GM12801 (cell line): ENCODE data around the gene TNS1.

Experiments used
- TF ChIP-seq, protein P1 (sequence below): IDR thresholded peaks from one replicate; pipeline ENCODE4 v1.5.1; 2011; ENCODE audit warnings: control low read depth; ENCODE audit not compliant: insufficient read length; ENCODE audit errors: extremely low read depth

Gene TNS1

GRCh38 chr2:217848351-217848957 is 154.3 kb downstream of the TNS1 start:
- TF ChIP-seq, protein P1, sequence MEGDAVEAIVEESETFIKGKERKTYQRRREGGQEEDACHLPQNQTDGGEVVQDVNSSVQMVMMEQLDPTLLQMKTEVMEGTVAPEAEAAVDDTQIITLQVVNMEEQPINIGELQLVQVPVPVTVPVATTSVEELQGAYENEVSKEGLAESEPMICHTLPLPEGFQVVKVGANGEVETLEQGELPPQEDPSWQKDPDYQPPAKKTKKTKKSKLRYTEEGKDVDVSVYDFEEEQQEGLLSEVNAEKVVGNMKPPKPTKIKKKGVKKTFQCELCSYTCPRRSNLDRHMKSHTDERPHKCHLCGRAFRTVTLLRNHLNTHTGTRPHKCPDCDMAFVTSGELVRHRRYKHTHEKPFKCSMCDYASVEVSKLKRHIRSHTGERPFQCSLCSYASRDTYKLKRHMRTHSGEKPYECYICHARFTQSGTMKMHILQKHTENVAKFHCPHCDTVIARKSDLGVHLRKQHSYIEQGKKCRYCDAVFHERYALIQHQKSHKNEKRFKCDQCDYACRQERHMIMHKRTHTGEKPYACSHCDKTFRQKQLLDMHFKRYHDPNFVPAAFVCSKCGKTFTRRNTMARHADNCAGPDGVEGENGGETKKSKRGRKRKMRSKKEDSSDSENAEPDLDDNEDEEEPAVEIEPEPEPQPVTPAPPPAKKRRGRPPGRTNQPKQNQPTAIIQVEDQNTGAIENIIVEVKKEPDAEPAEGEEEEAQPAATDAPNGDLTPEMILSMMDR: no peak

DNA sequence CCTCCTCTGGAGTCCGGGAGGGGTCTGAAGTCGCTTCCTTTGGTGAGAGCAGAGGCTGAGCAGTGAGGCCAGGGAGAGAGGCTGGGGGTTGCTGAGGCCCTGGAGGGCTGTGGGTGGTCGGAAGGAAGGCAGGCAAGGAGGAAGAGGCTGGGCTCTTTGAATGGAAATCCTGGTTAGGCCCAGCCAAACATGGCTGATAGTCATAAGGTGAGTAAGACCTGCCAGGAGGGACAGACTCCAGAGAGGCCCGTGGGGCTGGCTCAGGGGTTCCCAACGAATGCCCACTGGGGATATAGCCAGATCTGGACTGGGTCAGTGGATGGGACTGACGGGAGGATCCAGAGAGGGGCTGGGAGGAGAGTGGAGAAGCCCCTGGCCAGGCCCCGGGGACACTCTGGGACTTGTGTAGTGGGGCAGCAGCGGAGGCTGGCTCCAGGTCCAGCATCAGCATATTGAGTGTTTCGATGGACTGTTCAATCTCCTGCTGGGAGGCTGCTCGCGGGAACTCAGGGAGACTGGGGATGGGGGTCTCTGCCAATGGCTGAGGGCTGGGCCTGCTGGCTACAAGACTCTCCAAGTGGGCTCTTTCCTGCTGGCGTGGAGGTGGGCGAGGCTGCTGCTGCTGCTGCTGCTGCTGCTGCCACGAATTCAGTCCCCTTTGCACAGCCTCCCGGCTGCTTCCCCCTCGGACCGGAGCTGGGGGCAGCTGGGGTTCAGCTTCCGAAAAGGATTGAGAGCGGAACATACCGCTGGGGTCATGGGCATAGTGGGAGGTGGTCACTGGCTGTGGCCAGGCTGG is 155.0 kb downstream of the TNS1 start:
- TF ChIP-seq, protein P1: no peak

GRCh38 chr2:217847115-217847514 is 155.7 kb downstream of the TNS1 start:
- TF ChIP-seq, protein P1: no peak

- TF ChIP-seq, protein P1: no peak
These were observed 156.5 kb downstream of the TNS1 start for GRCh38 chr2:217846321-217846743.

DNA sequence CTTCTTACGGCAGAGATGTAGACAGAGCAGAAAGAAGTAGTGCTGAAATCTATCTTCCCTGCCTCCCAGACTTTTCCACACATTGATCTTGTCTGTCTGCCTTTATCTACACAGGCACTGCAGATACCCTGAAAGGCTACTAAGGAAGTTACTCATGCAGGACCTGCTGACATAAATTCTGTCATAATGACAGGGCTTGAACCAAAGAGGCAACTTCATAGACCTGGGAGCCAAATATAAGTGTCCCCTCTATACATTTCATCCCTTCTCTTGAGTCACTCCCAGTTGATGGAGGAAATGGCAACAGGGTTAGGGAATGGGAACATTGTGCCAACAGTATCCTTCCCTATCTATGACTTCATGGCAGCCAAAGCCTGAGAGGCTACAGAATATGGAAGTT is 157.5 kb downstream of the TNS1 start:
- TF ChIP-seq, protein P1: no peak

- TF ChIP-seq, protein P1: no peak
These were observed 158.1 kb downstream of the TNS1 start for GRCh38 chr2:217844696-217845095.

DNA sequence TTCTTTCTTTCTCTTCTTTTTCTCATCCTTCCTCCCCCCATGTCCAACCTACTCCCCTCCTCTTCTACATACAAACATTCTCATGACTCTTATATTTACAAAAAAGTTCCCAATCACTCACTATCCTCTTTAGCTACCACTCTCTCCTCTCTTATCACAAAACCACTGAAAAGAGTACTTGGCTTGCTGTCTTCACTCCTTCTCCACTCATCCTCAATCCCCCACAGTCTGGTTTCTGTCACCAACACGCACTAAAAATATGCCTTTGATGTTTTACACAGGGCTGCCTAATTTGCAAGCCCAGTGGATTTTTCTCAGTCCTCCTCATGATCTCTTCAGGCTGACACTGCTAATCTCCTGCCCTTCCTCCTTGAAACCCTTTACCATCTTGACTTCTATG is 159.5 kb downstream of the TNS1 start:
- TF ChIP-seq, protein P1: no peak
